Measurements from ENCODE around the gene SLC15A3.

GRCh38 chr11:60921777-60922335, 30.1 kb downstream of the SLC15A3 start:
- TF ChIP-seq, protein P1, sequence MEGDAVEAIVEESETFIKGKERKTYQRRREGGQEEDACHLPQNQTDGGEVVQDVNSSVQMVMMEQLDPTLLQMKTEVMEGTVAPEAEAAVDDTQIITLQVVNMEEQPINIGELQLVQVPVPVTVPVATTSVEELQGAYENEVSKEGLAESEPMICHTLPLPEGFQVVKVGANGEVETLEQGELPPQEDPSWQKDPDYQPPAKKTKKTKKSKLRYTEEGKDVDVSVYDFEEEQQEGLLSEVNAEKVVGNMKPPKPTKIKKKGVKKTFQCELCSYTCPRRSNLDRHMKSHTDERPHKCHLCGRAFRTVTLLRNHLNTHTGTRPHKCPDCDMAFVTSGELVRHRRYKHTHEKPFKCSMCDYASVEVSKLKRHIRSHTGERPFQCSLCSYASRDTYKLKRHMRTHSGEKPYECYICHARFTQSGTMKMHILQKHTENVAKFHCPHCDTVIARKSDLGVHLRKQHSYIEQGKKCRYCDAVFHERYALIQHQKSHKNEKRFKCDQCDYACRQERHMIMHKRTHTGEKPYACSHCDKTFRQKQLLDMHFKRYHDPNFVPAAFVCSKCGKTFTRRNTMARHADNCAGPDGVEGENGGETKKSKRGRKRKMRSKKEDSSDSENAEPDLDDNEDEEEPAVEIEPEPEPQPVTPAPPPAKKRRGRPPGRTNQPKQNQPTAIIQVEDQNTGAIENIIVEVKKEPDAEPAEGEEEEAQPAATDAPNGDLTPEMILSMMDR (IDR thresholded peaks at IDR 0.05; ENCODE audit: insufficient read depth, low read depth, low read length) = no peak
- TF ChIP-seq EZH2 (IDR thresholded peaks at IDR 0.05; ENCODE audit: insufficient read depth, low read length) = no peak

Data from astrocyte (in vitro differentiated cells and primary cell).